CD4-positive, alpha-beta T cell treated with Interleukin-2 at 100 ng/mL for 4 hours (primary cell): ENCODE data around the gene TMEM169.
"Not testable (repeated sequence)": the region's sequence is repeated elsewhere in the genome, so short reads cannot be mapped to it uniquely, and the experiment has no call there.

Experiments
- DNase-seq: peaks from one replicate; pipeline ENCODE4 v3.0.0-alpha.2; 2020; ENCODE audit warnings: low spot score

Gene TMEM169

GRCh38 chr2:216131175-216131926 lies 49.6 kb downstream of the TMEM169 start:
- DNase-seq = no peak

- DNase-seq = no peak
Observed at GRCh38 chr2:216132585-216132984, 50.9 kb downstream of the TMEM169 start.

- DNase-seq = no peak
Observed at GRCh38 chr2:216133397-216133796, 51.7 kb downstream of the TMEM169 start.

GRCh38 chr2:216134958-216135541 lies 53.3 kb downstream of the TMEM169 start:
- no peak for DNase-seq

GRCh38 chr2:216139884-216140283 lies 58.2 kb downstream of the TMEM169 start:
- DNase-seq = peak; percentile 36

GRCh38 chr2:216141516-216141915 lies 59.8 kb downstream of the TMEM169 start:
- DNase-seq = not testable (repeated sequence)

- peak; percentile 13 for DNase-seq
Observed at GRCh38 chr2:216142540-216142939, 60.8 kb downstream of the TMEM169 start.

- DNase-seq = no peak
Observed at GRCh38 chr2:216144372-216144771, 62.7 kb downstream of the TMEM169 start.

GRCh38 chr2:216144857-216145256 lies 63.1 kb downstream of the TMEM169 start:
- DNase-seq = no peak

GRCh38 chr2:216146573-216146972 lies 64.9 kb downstream of the TMEM169 start:
- DNase-seq = no peak

GRCh38 chr2:216147172-216148131 lies 65.7 kb downstream of the TMEM169 start:
- no peak for DNase-seq

- DNase-seq = no peak
Observed at GRCh38 chr2:216148983-216149382, 67.3 kb downstream of the TMEM169 start.

GRCh38 chr2:216149741-216150140 lies 68.0 kb downstream of the TMEM169 start:
- DNase-seq = no peak

GRCh38 chr2:216151313-216152025 lies 69.8 kb downstream of the TMEM169 start:
- no peak for DNase-seq
